ENCODE data around the gene KLRC3.
"Not testable (repeated sequence)": the region's sequence is repeated elsewhere in the genome, so short reads cannot be mapped to it uniquely, and the experiment has no call there.

The KLRC3 gene

GRCh38 chr12:10393291-10393690 lies 27.1 kb downstream of the KLRC3 start:
- Histone ChIP-seq H3K36me3 (ENCODE audit: insufficient read depth, low read length) (peaks cover 7% of the 10 kb centered on the region; the same call in 1 of the 2 replicates), H3F3A (ENCODE audit: insufficient read depth, low read length) (peaks cover 17% of the 10 kb centered on the region), H2AFZ (ENCODE audit: low read length) (no peak overlapping the region), H3K4me2 (ENCODE audit: low read length) (peak overlapping the region; percentile 63), H3K9me2 (ENCODE audit: low read depth, low read length) (no peaks in the 10 kb centered on the region), H3K27me3 (ENCODE audit: insufficient read depth, low read length) (no peaks in the 10 kb centered on the region), H3K79me2 (ENCODE audit: insufficient read depth, low read length) (peaks cover 25% of the 10 kb centered on the region), H3K9ac (ENCODE audit: low read length) (peak overlapping the region; percentile 75), H3K4me1 (ENCODE audit: insufficient read depth, low read length, severe bottlenecking) (peaks cover 100% of the 10 kb centered on the region), H4K20me1 (ENCODE audit: insufficient read depth, low read length) (no peaks in the 10 kb centered on the region), H3K4me3 (ENCODE audit: low read depth, low read length, poor library complexity, severe bottlenecking) (peak overlapping the region; percentile 15), H3K9me3 (ENCODE audit: low read length) (no peaks in the 10 kb centered on the region), H3K27ac (ENCODE audit: low read depth, low read length, poor library complexity, severe bottlenecking) (peak overlapping the region; percentile 97)
- TF ChIP-seq, protein P1, sequence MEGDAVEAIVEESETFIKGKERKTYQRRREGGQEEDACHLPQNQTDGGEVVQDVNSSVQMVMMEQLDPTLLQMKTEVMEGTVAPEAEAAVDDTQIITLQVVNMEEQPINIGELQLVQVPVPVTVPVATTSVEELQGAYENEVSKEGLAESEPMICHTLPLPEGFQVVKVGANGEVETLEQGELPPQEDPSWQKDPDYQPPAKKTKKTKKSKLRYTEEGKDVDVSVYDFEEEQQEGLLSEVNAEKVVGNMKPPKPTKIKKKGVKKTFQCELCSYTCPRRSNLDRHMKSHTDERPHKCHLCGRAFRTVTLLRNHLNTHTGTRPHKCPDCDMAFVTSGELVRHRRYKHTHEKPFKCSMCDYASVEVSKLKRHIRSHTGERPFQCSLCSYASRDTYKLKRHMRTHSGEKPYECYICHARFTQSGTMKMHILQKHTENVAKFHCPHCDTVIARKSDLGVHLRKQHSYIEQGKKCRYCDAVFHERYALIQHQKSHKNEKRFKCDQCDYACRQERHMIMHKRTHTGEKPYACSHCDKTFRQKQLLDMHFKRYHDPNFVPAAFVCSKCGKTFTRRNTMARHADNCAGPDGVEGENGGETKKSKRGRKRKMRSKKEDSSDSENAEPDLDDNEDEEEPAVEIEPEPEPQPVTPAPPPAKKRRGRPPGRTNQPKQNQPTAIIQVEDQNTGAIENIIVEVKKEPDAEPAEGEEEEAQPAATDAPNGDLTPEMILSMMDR (IDR thresholded peaks at IDR 0.05; ENCODE audit: low read length): no peak
- no peak for TF ChIP-seq EZH2 (IDR thresholded peaks at IDR 0.05; ENCODE audit: borderline replicate concordance, low read length)

DNA sequence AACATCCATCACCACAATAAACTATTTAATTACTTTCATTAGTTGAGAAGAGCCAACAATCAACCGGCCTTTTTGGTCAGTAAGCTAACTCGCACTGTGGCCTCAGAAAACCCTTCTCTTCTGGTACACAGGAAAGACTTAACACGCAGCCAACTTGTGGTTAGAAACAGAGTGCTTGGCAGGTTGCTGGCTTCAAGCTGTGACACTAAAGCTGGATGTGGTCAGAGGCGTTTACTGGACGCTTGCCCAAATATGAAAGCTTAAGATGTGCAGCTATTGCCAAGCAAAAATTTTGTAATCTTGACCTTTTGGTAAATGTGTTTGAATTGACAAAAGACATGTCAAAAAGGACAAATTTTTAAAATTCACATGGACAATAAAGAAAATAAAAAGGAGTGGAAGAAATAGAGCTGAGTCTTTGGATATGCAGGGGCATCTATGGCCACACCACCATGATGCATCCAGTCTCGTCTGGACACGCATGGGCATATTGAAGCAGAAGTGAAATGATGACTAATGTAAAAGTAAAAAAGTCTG lies 27.9 kb downstream of the KLRC3 start:
- Histone ChIP-seq H3K36me3 (ENCODE audit: insufficient read depth, low read length) (peaks cover 9% of the 10 kb centered on the region), H3K79me2 (ENCODE audit: insufficient read depth, low read length) (peaks cover 33% of the 10 kb centered on the region), H3K9me2 (ENCODE audit: low read depth, low read length) (no peaks in the 10 kb centered on the region), H3K4me1 (ENCODE audit: insufficient read depth, low read length, severe bottlenecking) (peaks cover 99% of the 10 kb centered on the region), H3K4me2 (ENCODE audit: low read length) (peak overlapping the region; percentile 63), H3K27me3 (ENCODE audit: insufficient read depth, low read length) (no peaks in the 10 kb centered on the region), H3F3A (ENCODE audit: insufficient read depth, low read length) (peaks cover 16% of the 10 kb centered on the region), H2AFZ (ENCODE audit: low read length) (no peak overlapping the region), H3K9me3 (ENCODE audit: low read length) (no peaks in the 10 kb centered on the region), H3K9ac (ENCODE audit: low read length) (peak overlapping the region; percentile 75), H3K4me3 (ENCODE audit: low read depth, low read length, poor library complexity, severe bottlenecking) (peak overlapping the region; percentile 29), H4K20me1 (ENCODE audit: insufficient read depth, low read length) (no peaks in the 10 kb centered on the region), H3K27ac (ENCODE audit: low read depth, low read length, poor library complexity, severe bottlenecking) (peak overlapping the region; percentile 97)
- TF ChIP-seq, protein P1 (IDR thresholded peaks at IDR 0.05; ENCODE audit: low read length): no peak
- TF ChIP-seq EZH2 (IDR thresholded peaks at IDR 0.05; ENCODE audit: borderline replicate concordance, low read length): no peak

DNA sequence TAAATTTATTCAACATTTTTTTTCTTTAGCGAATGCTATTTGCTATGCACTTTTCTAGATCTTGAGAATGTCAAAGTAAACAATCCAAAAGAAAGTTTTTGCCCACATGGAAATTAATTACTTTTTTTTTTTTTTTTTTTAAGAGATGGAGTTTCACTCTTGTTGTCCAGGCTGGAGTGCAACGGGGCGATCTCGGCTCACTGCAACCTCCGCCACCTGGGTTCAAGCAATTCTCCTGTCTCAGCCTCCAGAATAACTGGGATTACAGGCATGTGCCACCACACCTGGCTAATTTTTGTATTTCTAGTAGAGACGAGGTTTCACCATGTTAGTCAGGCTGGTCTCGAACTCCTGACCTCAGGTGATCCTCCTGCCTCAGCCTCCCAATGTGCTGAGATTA lies 29.4 kb downstream of the KLRC3 start:
- not testable (repeated sequence) for H3K9me3 ChIP-seq (ENCODE audit: low read length); H3K9me2 ChIP-seq (ENCODE audit: low read depth, low read length); H3K27me3 ChIP-seq (ENCODE audit: insufficient read depth, low read length); H2AFZ ChIP-seq (ENCODE audit: low read length); H4K20me1 ChIP-seq (ENCODE audit: insufficient read depth, low read length); H3K4me3 ChIP-seq (ENCODE audit: low read depth, low read length, poor library complexity, severe bottlenecking)
- Histone ChIP-seq H3K4me1 (ENCODE audit: insufficient read depth, low read length, severe bottlenecking) (peaks cover 93% of the 10 kb centered on the region), H3K4me2 (ENCODE audit: low read length) (peak overlapping the region; percentile 8; the same call in 1 of the 2 replicates), H3K9ac (ENCODE audit: low read length) (peak overlapping the region; percentile 83; the same call in 1 of the 2 replicates), H3K36me3 (ENCODE audit: insufficient read depth, low read length) (peaks cover 24% of the 10 kb centered on the region), H3K79me2 (ENCODE audit: insufficient read depth, low read length) (peaks cover 43% of the 10 kb centered on the region), H3F3A (ENCODE audit: insufficient read depth, low read length) (peaks cover 16% of the 10 kb centered on the region; the same call in 1 of the 2 replicates), H3K27ac (ENCODE audit: low read depth, low read length, poor library complexity, severe bottlenecking) (peak overlapping the region; percentile 97)

GRCh38 chr12:10389904-10390303 lies 30.5 kb downstream of the KLRC3 start, which contains the start of gene KLRK1:
KLRK1 (minus strand) TSS chr12:10390041; CDS start chr12:10388810, 1,231 bp downstream.
- peak within 1 kb of the TSS; percentile 97 for H3K27ac ChIP-seq (ENCODE audit: low read depth, low read length, poor library complexity, severe bottlenecking)
- peaks cover 54% of the 10 kb centered on the region for H3K79me2 ChIP-seq (ENCODE audit: insufficient read depth, low read length)
- H3K9ac ChIP-seq (ENCODE audit: low read length): peak within 1 kb of the TSS; percentile 83
- no peaks in the 10 kb centered on the region for H3K27me3 ChIP-seq (ENCODE audit: insufficient read depth, low read length)
- H3K4me1 ChIP-seq (ENCODE audit: insufficient read depth, low read length, severe bottlenecking): peaks cover 82% of the 10 kb centered on the region
- peaks cover 35% of the 10 kb centered on the region for H3K36me3 ChIP-seq (ENCODE audit: insufficient read depth, low read length)
- H2AFZ ChIP-seq (ENCODE audit: low read length): no peak within 1 kb of the TSS
- peaks cover 2% of the 10 kb centered on the region; the same call in 1 of the 2 replicates for H3K9me3 ChIP-seq (ENCODE audit: low read length)
- H3K9me2 ChIP-seq (ENCODE audit: low read depth, low read length): no peaks in the 10 kb centered on the region
- no peaks in the 10 kb centered on the region for H4K20me1 ChIP-seq (ENCODE audit: insufficient read depth, low read length)
- peaks cover 6% of the 10 kb centered on the region; the same call in 1 of the 2 replicates for H3F3A ChIP-seq (ENCODE audit: insufficient read depth, low read length)
- TF ChIP-seq EZH2 (IDR thresholded peaks at IDR 0.05; ENCODE audit: borderline replicate concordance, low read length): no peak
- TF ChIP-seq, protein P1 (IDR thresholded peaks at IDR 0.05; ENCODE audit: low read length): no peak
- peak within 1 kb of the TSS; percentile 78 for H3K4me2 ChIP-seq (ENCODE audit: low read length)
- peak within 1 kb of the TSS; percentile 70 for H3K4me3 ChIP-seq (ENCODE audit: low read depth, low read length, poor library complexity, severe bottlenecking)

Data from OCI-LY1 (cell line).